Esophagus muscularis mucosa (tissue), 4 donors: ENCODE data around the gene KLHL34.

Source experiments
- CTCF ChIP-seq, 3 experiments: fragments of 200-600 bp in 2 of 3; fragments of 450-650 bp in 1 of 3; sonication (generic) in 2 of 3; IDR thresholded peaks; one replicate each; pipeline ENCODE4 v1.5.1; 2017 to 2019; ENCODE audit warnings: antibody characterized with exemption in 3 of 3, mild to moderate bottlenecking in 2 of 3, moderate library complexity in 1 of 3
- EP300 ChIP-seq: sonication (generic); formaldehyde crosslinking; IDR thresholded peaks from one replicate; pipeline ENCODE4 v1.6.1; 2017; ENCODE audit warnings: antibody characterized with exemption
- POLR2A ChIP-seq: fragments of 450-650 bp; IDR thresholded peaks from one replicate; pipeline ENCODE4 v1.6.1; 2017; ENCODE audit warnings: antibody characterized with exemption, moderate library complexity, mild to moderate bottlenecking, low read depth
- POLR2AphosphoS5 ChIP-seq, 2 donors: sonication (generic); formaldehyde crosslinking; IDR thresholded peaks; one replicate each; pipeline ENCODE4 v1.6.1; 2017; ENCODE audit warnings: antibody characterized with exemption in 2 of 2

- TF ChIP-seq CTCF (IDR thresholded peaks at IDR 0.05) (no peak), POLR2A (no peak), POLR2AphosphoS5 (IDR thresholded peaks at IDR 0.05) (no peak), EP300 (no peak)
Measured at GRCh38 chrX:21639775-21640174, 18.4 kb downstream of the KLHL34 start.
